HEK293 (cell line): ENCODE results near the gene RAET1G.
A peak's percentile ranks its signal among the peaks of the same experiment; 100 is the strongest.

Source experiments
- KLF9 ChIP-seq: fragments of 450-650 bp; formaldehyde crosslinking; IDR thresholded peaks from 2 replicates; pipeline ENCODE4 v1.5.1; 2016; ENCODE audit warnings: missing biosample characterization, missing genetic modification characterization, low read depth
- OSR2 ChIP-seq: fragments of 450-650 bp; formaldehyde crosslinking; IDR thresholded peaks from 2 replicates; pipeline ENCODE4 v1.5.1; 2016; ENCODE audit warnings: missing biosample characterization, missing genetic modification characterization
- SCRT1 ChIP-seq: fragments of 450-650 bp; formaldehyde crosslinking; IDR thresholded peaks from 2 replicates; pipeline ENCODE4 v1.5.1; 2016; ENCODE audit warnings: missing biosample characterization, missing genetic modification characterization, borderline replicate concordance
- SP3 ChIP-seq: fragments of 450-650 bp; formaldehyde crosslinking; IDR thresholded peaks from 2 replicates; pipeline ENCODE4 v1.5.1; 2016; ENCODE audit warnings: missing biosample characterization, missing genetic modification characterization
- TCF7L2 ChIP-seq: IDR thresholded peaks from 2 replicates; pipeline ENCODE4 v1.6.1; 2011; ENCODE audit warnings: low read depth, mild to moderate bottlenecking, inconsistent platforms, low read length, moderate library complexity, borderline replicate concordance
- YY1 ChIP-seq: fragments of 450-650 bp; formaldehyde crosslinking; IDR thresholded peaks from 2 replicates; pipeline ENCODE4 v1.5.1; 2018; ENCODE audit warnings: missing biosample characterization, missing genetic modification characterization
- ZBTB49 ChIP-seq: fragments of 450-650 bp; formaldehyde crosslinking; IDR thresholded peaks from 2 replicates; pipeline ENCODE4 v1.5.1; 2016; ENCODE audit warnings: missing biosample characterization, missing genetic modification characterization, low read depth
- ZEB2 ChIP-seq: fragments of 450-650 bp; formaldehyde crosslinking; IDR thresholded peaks from 2 replicates; pipeline ENCODE4 v1.5.1; 2016; ENCODE audit warnings: missing biosample characterization, missing genetic modification characterization
- ZNF184 ChIP-seq: fragments of 450-650 bp; IDR thresholded peaks from 2 replicates; pipeline ENCODE4 v1.5.1; 2018; ENCODE audit warnings: missing biosample characterization, mild to moderate bottlenecking, missing genetic modification characterization
- ZNF19 ChIP-seq: fragments of 450-650 bp; formaldehyde crosslinking; IDR thresholded peaks from 2 replicates; pipeline ENCODE4; 2016; ENCODE audit warnings: missing biosample characterization, missing genetic modification characterization, low read depth
- ZNF292 ChIP-seq: fragments of 450-650 bp; formaldehyde crosslinking; IDR thresholded peaks from 2 replicates; pipeline ENCODE4 v1.5.1; 2016; ENCODE audit warnings: low read depth, missing biosample characterization, missing genetic modification characterization, borderline replicate concordance
- ZNF302 ChIP-seq: fragments of 450-650 bp; formaldehyde crosslinking; IDR thresholded peaks from 2 replicates; pipeline ENCODE4 v1.5.1; 2016; ENCODE audit warnings: missing biosample characterization, missing genetic modification characterization, low read depth
- ZNF366 ChIP-seq: fragments of 450-650 bp; formaldehyde crosslinking; conservative IDR thresholded peaks from 2 replicates; pipeline ENCODE4 v1.5.1; 2016; ENCODE audit warnings: missing biosample characterization, missing genetic modification characterization
- ZNF488 ChIP-seq: fragments of 450-650 bp; formaldehyde crosslinking; IDR thresholded peaks from 2 replicates; pipeline ENCODE4 v1.5.1; 2016; ENCODE audit warnings: missing biosample characterization, missing genetic modification characterization
- ZNF521 ChIP-seq: fragments of 450-650 bp; formaldehyde crosslinking; IDR thresholded peaks from 2 replicates; pipeline ENCODE4 v1.5.1; 2017; ENCODE audit warnings: missing biosample characterization, mild to moderate bottlenecking, missing genetic modification characterization
- ZNF558 ChIP-seq: fragments of 450-650 bp; formaldehyde crosslinking; IDR thresholded peaks from 2 replicates; pipeline ENCODE4 v1.5.1; 2016; ENCODE audit warnings: missing biosample characterization, missing genetic modification characterization
- ZNF623 ChIP-seq: fragments of 450-650 bp; formaldehyde crosslinking; IDR thresholded peaks from 2 replicates; pipeline ENCODE4 v1.5.1; 2016; ENCODE audit warnings: missing biosample characterization, missing genetic modification characterization
- ZNF626 ChIP-seq: fragments of 450-650 bp; sonication (Bioruptor Pico); formaldehyde crosslinking; IDR thresholded peaks from 2 replicates; pipeline ENCODE4 v1.5.1; 2018; ENCODE audit warnings: missing biosample characterization, missing genetic modification characterization, inconsistent platforms
- ZNF629 ChIP-seq: fragments of 450-650 bp; formaldehyde crosslinking; IDR thresholded peaks from 2 replicates; pipeline ENCODE4 v1.5.1; 2017; ENCODE audit warnings: missing biosample characterization, missing genetic modification characterization
- ZNF658 ChIP-seq: fragments of 450-650 bp; formaldehyde crosslinking; IDR thresholded peaks from 2 replicates; pipeline ENCODE4; 2016; ENCODE audit warnings: missing biosample characterization, missing genetic modification characterization
- ZNF664 ChIP-seq: fragments of 450-650 bp; formaldehyde crosslinking; IDR thresholded peaks from 2 replicates; pipeline ENCODE4 v1.5.1; 2016; ENCODE audit warnings: missing biosample characterization, missing genetic modification characterization
- ZNF830 ChIP-seq: fragments of 450-650 bp; IDR thresholded peaks from 2 replicates; pipeline ENCODE4 v1.5.0; 2018; ENCODE audit warnings: missing biosample characterization, missing genetic modification characterization, low read depth, mild to moderate bottlenecking, moderate library complexity
- ZSCAN30 ChIP-seq: fragments of 450-650 bp; IDR thresholded peaks from 2 replicates; pipeline ENCODE4 v1.5.1; 2018; ENCODE audit warnings: missing biosample characterization, mild to moderate bottlenecking, missing genetic modification characterization, moderate library complexity
- TF ChIP-seq, protein P1 (sequence below): fragments of 450-650 bp; formaldehyde crosslinking; IDR thresholded peaks from 2 replicates; pipeline ENCODE4 v1.5.1; 2016; ENCODE audit warnings: missing biosample characterization, missing genetic modification characterization
- TF ChIP-seq, protein P2 (sequence below): fragments of 450-650 bp; formaldehyde crosslinking; IDR thresholded peaks from 2 replicates; pipeline ENCODE4 v1.5.0; 2017; ENCODE audit warnings: missing biosample characterization, missing genetic modification characterization, borderline replicate concordance
- TF ChIP-seq, protein P3 (sequence below): fragments of 450-650 bp; formaldehyde crosslinking; conservative IDR thresholded peaks from 2 replicates; pipeline ENCODE4 v1.5.1; 2016; ENCODE audit warnings: low read depth, missing biosample characterization, missing genetic modification characterization

RAET1G gene

GRCh38 chr6:149963462-149964307, 40.8 kb upstream of the RAET1G start, which contains the start of gene ULBP1 (continued):
- TF ChIP-seq ZNF302 (no peak; the same call in 1 of the 2 replicates), ZNF521 (tag by site-specific recombination) (no peak), ZSCAN30 (tag by site-specific recombination) (peak; percentile 97), ZNF184 (tag by site-specific recombination) (0 out of 2 replicates have a peak, but pooled peaks have one; percentile 11), ZNF292 (tag by site-specific recombination) (no peak), ZEB2 (tag by site-specific recombination) (peak; percentile 97), ZNF830 (tag by site-specific recombination) (no peak), OSR2 (no peak), ZBTB49 (tag by site-specific recombination) (no peak), SP3 (tag by site-specific recombination) (peak; percentile 98), ZNF629 (tag by site-specific recombination) (peak; percentile 97), ZNF664 (tag by site-specific recombination) (no peak), ZNF658 (tag by site-specific recombination) (no peak), ZNF366 (tag by site-specific recombination) (peak; percentile 59; the same call in 1 of the 2 replicates), ZNF19 (tag by site-specific recombination) (no peak), YY1 (tag by site-specific recombination) (peak; percentile 74), ZNF488 (tag by site-specific recombination) (0 out of 2 replicates have a peak, but pooled peaks have one; percentile 5), TCF7L2 (no peak), ZNF558 (tag by site-specific recombination) (0 out of 2 replicates have a peak, but pooled peaks have one; percentile 33), ZNF623 (no peak), KLF9 (tag by site-specific recombination) (peak; percentile 97), SCRT1 (tag by site-specific recombination) (no peak), ZNF626 (tag by site-specific recombination) (no peak)
- TF ChIP-seq, protein P1, sequence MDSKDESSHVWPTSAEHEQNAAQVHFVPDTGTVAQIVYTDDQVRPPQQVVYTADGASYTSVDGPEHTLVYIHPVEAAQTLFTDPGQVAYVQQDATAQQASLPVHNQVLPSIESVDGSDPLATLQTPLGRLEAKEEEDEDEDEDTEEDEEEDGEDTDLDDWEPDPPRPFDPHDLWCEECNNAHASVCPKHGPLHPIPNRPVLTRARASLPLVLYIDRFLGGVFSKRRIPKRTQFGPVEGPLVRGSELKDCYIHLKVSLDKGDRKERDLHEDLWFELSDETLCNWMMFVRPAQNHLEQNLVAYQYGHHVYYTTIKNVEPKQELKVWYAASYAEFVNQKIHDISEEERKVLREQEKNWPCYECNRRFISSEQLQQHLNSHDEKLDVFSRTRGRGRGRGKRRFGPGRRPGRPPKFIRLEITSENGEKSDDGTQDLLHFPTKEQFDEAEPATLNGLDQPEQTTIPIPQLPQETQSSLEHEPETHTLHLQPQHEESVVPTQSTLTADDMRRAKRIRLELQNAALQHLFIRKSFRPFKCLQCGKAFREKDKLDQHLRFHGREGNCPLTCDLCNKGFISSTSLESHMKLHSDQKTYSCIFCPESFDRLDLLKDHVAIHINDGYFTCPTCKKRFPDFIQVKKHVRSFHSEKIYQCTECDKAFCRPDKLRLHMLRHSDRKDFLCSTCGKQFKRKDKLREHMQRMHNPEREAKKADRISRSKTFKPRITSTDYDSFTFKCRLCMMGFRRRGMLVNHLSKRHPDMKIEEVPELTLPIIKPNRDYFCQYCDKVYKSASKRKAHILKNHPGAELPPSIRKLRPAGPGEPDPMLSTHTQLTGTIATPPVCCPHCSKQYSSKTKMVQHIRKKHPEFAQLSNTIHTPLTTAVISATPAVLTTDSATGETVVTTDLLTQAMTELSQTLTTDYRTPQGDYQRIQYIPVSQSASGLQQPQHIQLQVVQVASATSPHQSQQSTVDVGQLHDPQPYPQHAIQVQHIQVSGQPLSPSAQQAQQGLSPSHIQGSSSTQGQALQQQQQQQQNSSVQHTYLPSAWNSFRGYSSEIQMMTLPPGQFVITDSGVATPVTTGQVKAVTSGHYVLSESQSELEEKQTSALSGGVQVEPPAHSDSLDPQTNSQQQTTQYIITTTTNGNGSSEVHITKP: peak; percentile 85
- TF ChIP-seq, protein P2, sequence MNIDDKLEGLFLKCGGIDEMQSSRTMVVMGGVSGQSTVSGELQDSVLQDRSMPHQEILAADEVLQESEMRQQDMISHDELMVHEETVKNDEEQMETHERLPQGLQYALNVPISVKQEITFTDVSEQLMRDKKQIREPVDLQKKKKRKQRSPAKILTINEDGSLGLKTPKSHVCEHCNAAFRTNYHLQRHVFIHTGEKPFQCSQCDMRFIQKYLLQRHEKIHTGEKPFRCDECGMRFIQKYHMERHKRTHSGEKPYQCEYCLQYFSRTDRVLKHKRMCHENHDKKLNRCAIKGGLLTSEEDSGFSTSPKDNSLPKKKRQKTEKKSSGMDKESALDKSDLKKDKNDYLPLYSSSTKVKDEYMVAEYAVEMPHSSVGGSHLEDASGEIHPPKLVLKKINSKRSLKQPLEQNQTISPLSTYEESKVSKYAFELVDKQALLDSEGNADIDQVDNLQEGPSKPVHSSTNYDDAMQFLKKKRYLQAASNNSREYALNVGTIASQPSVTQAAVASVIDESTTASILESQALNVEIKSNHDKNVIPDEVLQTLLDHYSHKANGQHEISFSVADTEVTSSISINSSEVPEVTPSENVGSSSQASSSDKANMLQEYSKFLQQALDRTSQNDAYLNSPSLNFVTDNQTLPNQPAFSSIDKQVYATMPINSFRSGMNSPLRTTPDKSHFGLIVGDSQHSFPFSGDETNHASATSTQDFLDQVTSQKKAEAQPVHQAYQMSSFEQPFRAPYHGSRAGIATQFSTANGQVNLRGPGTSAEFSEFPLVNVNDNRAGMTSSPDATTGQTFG (tag by site-specific recombination): no peak
- TF ChIP-seq, protein P3, sequence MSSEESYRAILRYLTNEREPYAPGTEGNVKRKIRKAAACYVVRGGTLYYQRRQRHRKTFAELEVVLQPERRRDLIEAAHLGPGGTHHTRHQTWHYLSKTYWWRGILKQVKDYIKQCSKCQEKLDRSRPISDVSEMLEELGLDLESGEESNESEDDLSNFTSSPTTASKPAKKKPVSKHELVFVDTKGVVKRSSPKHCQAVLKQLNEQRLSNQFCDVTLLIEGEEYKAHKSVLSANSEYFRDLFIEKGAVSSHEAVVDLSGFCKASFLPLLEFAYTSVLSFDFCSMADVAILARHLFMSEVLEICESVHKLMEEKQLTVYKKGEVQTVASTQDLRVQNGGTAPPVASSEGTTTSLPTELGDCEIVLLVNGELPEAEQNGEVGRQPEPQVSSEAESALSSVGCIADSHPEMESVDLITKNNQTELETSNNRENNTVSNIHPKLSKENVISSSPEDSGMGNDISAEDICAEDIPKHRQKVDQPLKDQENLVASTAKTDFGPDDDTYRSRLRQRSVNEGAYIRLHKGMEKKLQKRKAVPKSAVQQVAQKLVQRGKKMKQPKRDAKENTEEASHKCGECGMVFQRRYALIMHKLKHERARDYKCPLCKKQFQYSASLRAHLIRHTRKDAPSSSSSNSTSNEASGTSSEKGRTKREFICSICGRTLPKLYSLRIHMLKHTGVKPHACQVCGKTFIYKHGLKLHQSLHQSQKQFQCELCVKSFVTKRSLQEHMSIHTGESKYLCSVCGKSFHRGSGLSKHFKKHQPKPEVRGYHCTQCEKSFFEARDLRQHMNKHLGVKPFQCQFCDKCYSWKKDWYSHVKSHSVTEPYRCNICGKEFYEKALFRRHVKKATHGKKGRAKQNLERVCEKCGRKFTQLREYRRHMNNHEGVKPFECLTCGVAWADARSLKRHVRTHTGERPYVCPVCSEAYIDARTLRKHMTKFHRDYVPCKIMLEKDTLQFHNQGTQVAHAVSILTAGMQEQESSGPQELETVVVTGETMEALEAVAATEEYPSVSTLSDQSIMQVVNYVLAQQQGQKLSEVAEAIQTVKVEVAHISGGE (tag by site-specific recombination): peak; percentile 18; the same call in 1 of the 2 replicates
